Right lobe of liver (tissue), 6 donors: ENCODE results near the gene NPAT. TPM values are rescaled to one million over a fixed set of nuclear protein-coding genes. Genes with fewer than 3 reads are reported as not detected.

Experiments used
- ATAC-seq, 4 donors: fragments of 200-7000 bp; cut with Tn5 transposase; one replicate each; pipeline ENCODE4 v1.9.1; 2020; ENCODE audit warnings: mild to moderate bottlenecking in 4 of 4, moderate library complexity in 4 of 4
- DNase-seq, 3 donors: peaks; one replicate each; pipeline ENCODE4 v3.0.0-alpha.2; 2020
- H3K27ac ChIP-seq, 3 donors: fragments of 200-600 bp; one replicate each; pipeline ENCODE4 v1.8.0; 2022
- H3K27me3 ChIP-seq, 2 donors: fragments of 200-600 bp; one replicate each; pipeline ENCODE4 v1.8.0; 2022
- H3K36me3 ChIP-seq, 4 donors: fragments of 200-600 bp; sonication (generic) in 1 of 4; one replicate each; pipeline versions ENCODE4 v1.5.1 to v1.8.0; 2017 to 2022; ENCODE audit warnings: control low read depth in 1 of 4
- H3K4me1 ChIP-seq, 4 donors: fragments of 200-600 bp; sonication (generic) in 1 of 4; one replicate each; pipeline versions ENCODE4 v1.5.1 to v1.8.0; 2017 to 2022; ENCODE audit warnings: control low read depth in 1 of 4
- H3K4me3 ChIP-seq, 3 donors: fragments of 200-600 bp; one replicate each; pipeline ENCODE4 v1.8.0; 2022
- H3K9me3 ChIP-seq, 4 donors: fragments of 200-600 bp; sonication (generic) in 1 of 4; one replicate each; pipeline versions ENCODE4 v1.5.1 to v1.8.0; 2017 to 2022; ENCODE audit warnings: control low read depth in 1 of 4
- CTCF ChIP-seq, 4 donors: fragments of 200-600 bp in 3 of 4; fragments of 450-650 bp in 1 of 4; IDR thresholded peaks; one replicate each; pipeline versions ENCODE4 v1.5.1 to v1.8.0; 2016 to 2022; ENCODE audit warnings: antibody characterized with exemption in 4 of 4, mild to moderate bottlenecking in 2 of 4
- POLR2A ChIP-seq: fragments of 450-650 bp; IDR thresholded peaks from one replicate; pipeline ENCODE4 v1.6.1; 2017; ENCODE audit warnings: antibody characterized with exemption, mild to moderate bottlenecking
- WGBS: methylation state at CpG from one replicate; pipeline ENCODE4 v1.1.6; 2018; ENCODE audit warnings: low coverage, low lambda C conversion rate; ENCODE audit not compliant: insufficient coverage; ENCODE audit errors: missing lambda C conversion rate; 5-methylcytosine and 5-hydroxymethylcytosine counted together
- intact Hi-C, 2 donors: fragments of 100-400 bp; cut with DNase I; formaldehyde crosslinking; loops; one replicate each; pipeline versions ENCODE4 v1.11.2 to v1.14.1; 2022
- total RNA-seq, 6 experiments: library from RNA; depleted of rRNA in 2 of 6; stranded (reverse); fragments of >200 nt in 2 of 6; fragmentation: NEBNext Ultra II Directional in 3 of 6; extraction: Animal tissue kit (Norgen Biotek cat#: 25700) in 3 of 6; gene quantifications; one replicate each; pipeline versions ENCODE4 v1.1.0 to v1.2.4, GENCODE V29; 2016 to 2023
- donor health status: DM: no; HTN: yes; CAD: no.
- donor health status: DM: no; HTN: no; CAD: no.
- donor health status: DM: no; HTN: no; CAD: no.
- donor health status: DM: no; HTN: yes; CAD: no.
- donor health status: DM: no; HTN: yes; CAD: no.

Gene NPAT
- total RNA-seq, 6 experiments from 2014 or later: 4.8 to 7.8 (median 5.9) TPM

DNA sequence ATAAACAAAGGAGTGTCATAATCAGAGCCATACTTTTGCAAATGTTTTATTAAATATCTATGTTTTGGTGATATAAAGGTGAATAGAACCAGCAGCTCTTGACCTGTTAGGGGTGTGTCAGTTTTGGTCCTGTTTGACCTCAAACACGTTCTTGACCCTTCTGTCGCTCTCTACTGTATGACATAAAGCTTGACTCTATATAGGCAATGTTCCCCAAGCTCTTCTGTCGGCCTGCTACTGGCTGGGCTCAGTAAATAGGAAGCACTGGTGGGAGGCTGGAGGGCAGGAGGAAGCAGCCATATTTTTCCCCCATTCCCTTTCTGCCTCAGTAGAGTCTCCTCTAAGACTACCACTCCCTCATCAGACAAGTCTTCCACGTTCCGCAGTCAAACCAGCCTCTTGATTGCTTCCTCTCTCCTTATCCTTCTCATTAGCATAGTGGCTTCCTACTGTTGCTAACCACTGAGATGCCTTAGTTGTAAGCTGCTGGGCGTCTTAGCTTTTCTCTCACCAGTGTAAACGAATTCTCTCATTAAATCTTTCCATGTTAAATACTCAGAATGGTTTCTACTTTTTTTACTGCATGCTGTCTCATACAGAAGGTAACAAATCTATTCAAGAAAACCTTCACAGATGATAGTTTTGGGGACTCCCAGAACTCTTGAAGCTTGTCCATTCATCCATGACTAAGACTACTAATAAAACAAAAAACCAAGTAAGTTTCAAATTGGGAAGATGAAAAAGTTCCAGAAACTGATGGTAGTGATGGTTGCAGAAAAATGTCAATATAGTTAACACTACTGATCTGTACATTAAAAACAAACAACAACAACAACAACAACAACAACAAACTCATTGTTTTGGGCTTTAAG, 3.3 kb downstream of the NPAT start:
- intact Hi-C loops: no loop called here
- DNase-seq (no peak), ATAC-seq (no peak)
- TF ChIP-seq POLR2A: no peak
- no peak for TF ChIP-seq CTCF (IDR thresholded peaks at IDR 0.05)
- no peak overlapping the region for H3K4me3 ChIP-seq
- peaks cover 0 to 17% (median 0%) of the 10 kb centered on the region in 4 donors for H3K4me1 ChIP-seq
- no peak overlapping the region for H3K27ac ChIP-seq
- H3K36me3 ChIP-seq: no peaks in the 10 kb centered on the region
- H3K9me3 ChIP-seq: no peaks in the 10 kb centered on the region
- 76% methylated on average over 6 of the region's 7 CpGs for WGBS
- no peaks in the 10 kb centered on the region for H3K27me3 ChIP-seq

- ATAC-seq (no peak), DNase-seq (no peak)
- TF ChIP-seq POLR2A: no peak
- no peak for TF ChIP-seq CTCF (IDR thresholded peaks at IDR 0.05)
- Histone ChIP-seq H3K4me3 (no peak overlapping the region), H3K9me3 (no peaks in the 10 kb centered on the region), H3K27me3 (no peaks in the 10 kb centered on the region), H3K36me3 (no peaks in the 10 kb centered on the region), H3K4me1 (peaks cover 0 to 12% (median 0%) of the 10 kb centered on the region in 4 donors), H3K27ac (no peak overlapping the region)
- WGBS: 46% methylated on average over 2 of the region's 2 CpGs
- intact Hi-C loops: no loop called here
These were observed 4.0 kb downstream of the NPAT start for GRCh38 chr11:108218455-108218854.

DNA sequence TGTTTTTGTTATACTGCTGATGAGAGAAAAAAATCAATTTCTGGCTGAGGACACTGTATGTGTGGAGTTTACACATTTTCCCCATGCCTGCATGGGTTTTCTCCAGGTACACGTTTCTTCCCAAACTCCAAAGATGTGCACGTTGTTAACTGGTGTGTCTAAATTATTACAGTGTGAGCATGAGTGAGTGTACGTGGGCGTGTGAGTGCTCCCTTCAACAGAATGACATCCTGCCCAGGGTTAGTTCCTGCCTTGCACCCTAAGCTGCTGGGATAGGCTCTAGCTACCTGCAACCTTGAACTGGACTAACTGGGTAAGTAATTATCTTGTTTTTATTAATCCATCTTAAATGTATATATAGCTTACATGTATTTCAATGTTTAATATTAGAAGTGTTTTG, 5.5 kb downstream of the NPAT start:
- no peak overlapping the region for H3K4me3 ChIP-seq
- no peak overlapping the region for H3K27ac ChIP-seq
- H3K9me3 ChIP-seq: no peaks in the 10 kb centered on the region
- DNase-seq (no peak), ATAC-seq (peak; percentile 25 to 32 (median 28))
- no peaks in the 10 kb centered on the region for H3K27me3 ChIP-seq
- TF ChIP-seq CTCF (IDR thresholded peaks at IDR 0.05) (no peak), POLR2A (no peak)
- H3K36me3 ChIP-seq: no peaks in the 10 kb centered on the region
- WGBS: 41% methylated on average over 4 of the region's 4 CpGs
- H3K4me1 ChIP-seq: peaks cover 0 to 12% (median 0%) of the 10 kb centered on the region in 4 donors
- intact Hi-C loops: no loop called here

DNA sequence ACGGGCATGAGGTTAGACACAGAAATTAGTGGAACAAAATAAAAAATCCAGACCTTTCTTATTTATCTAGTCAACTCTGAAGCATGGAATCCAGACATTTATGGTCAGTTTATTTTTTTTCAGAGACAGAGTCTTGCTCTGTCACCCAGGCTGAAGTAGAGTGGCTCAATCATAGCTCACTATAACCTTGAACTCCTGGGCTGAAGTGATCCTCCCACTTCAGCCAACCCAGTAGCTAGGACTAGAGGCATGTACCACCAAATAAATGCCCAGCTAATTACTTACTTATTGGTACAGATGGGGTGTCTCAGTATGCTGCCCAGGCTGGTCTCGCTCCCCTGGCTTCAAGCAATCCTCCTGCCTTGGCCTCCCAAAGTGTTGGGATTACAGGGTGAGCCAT, 8.7 kb downstream of the NPAT start:
- H3K4me3 ChIP-seq: no peak overlapping the region
- no peak for ATAC-seq

More for the DNA sequence above, 8.7 kb downstream of the NPAT start:
- Histone ChIP-seq H3K27me3 (no peaks in the 10 kb centered on the region), H3K27ac (no peak overlapping the region), H3K36me3 (no peaks in the 10 kb centered on the region), H3K9me3 (no peaks in the 10 kb centered on the region), H3K4me1 (peaks cover 0 to 5% (median 0%) of the 10 kb centered on the region in 4 donors)
- WGBS: 75% methylated on average over 1 of the region's 2 CpGs
- no peak for DNase-seq
- TF ChIP-seq CTCF (IDR thresholded peaks at IDR 0.05) (no peak), POLR2A (no peak)
- intact Hi-C loops: no loop called here
